Naive thymus-derived CD4-positive, alpha-beta T cell (primary cell): ENCODE measurements around the gene TGFB2. TPM values are rescaled to one million over a fixed set of nuclear protein-coding genes. Genes with fewer than 3 reads are reported as not detected.

Experiments
- ATAC-seq: fragments of 150-1000 bp; cut with Tn5 transposase; 2 replicates; pipeline ENCODE4 v1.10.0; 2021; ENCODE audit warnings: mild to moderate bottlenecking, moderate library complexity
- CTCF ChIA-PET: fragments of 350-600 bp; sonication (Branson Sonifier 250); formaldehyde crosslinking; loops from one replicate; lab custom pipeline; 2021; ENCODE audit warnings: antibody characterized with exemption; lab: Charles Lee
- POLR2A ChIA-PET: fragments of 350-600 bp; sonication (Branson Sonifier 250); formaldehyde crosslinking; loops from one replicate; lab custom pipeline; 2021; ENCODE audit warnings: antibody characterized with exemption, inconsistent platforms; lab: Charles Lee
- DNase-seq, 9 donors: peaks; one replicate each; pipeline versions ENCODE4 v3.0.0 to v3.0.0-alpha.2; 2020 to 2022; ENCODE audit warnings: mixed read lengths in 1 of 9
- H3K27ac ChIP-seq: one replicate; pipeline ENCODE4 v1.7.0; 2013; ENCODE audit warnings: mild to moderate bottlenecking, low read depth, low read length, moderate library complexity
- H3K27me3 ChIP-seq, 2 donors: one replicate each; pipeline ENCODE4 v1.7.0; 2013; ENCODE audit warnings: low read length in 2 of 2, mild to moderate bottlenecking in 2 of 2, moderate library complexity in 2 of 2; ENCODE audit not compliant: control insufficient read depth in 2 of 2, insufficient read depth in 2 of 2
- H3K36me3 ChIP-seq, 3 experiments: 1 replicate in 2 of 3; 2 replicates in 1 of 3; pipeline ENCODE4 v1.7.0; 2013; ENCODE audit warnings: low read length in 3 of 3, mild to moderate bottlenecking in 3 of 3, moderate library complexity in 1 of 3; ENCODE audit not compliant: insufficient read depth in 3 of 3, control insufficient read depth in 2 of 3
- H3K4me1 ChIP-seq, 2 donors: one replicate each; pipeline ENCODE4 v1.7.0; 2013; ENCODE audit warnings: low read length in 2 of 2, mild to moderate bottlenecking in 2 of 2, moderate library complexity in 1 of 2; ENCODE audit not compliant: control insufficient read depth in 2 of 2, insufficient read depth in 2 of 2
- H3K4me3 ChIP-seq: 2 replicates; pipeline ENCODE4 v1.7.0; 2013; ENCODE audit warnings: mild to moderate bottlenecking, low read length
- H3K9me3 ChIP-seq, 3 experiments: 1 replicate in 2 of 3; 2 replicates in 1 of 3; pipeline ENCODE4 v1.7.0; 2013; ENCODE audit warnings: low read length in 3 of 3; ENCODE audit not compliant: control insufficient read depth in 2 of 3
- H3K27ac Mint-ChIP-seq, 9 donors: one replicate each; pipeline ENCODE4 v1.8.0; 2020 to 2022; ENCODE audit warnings: mixed read lengths in 9 of 9, mild to moderate bottlenecking in 8 of 9, moderate library complexity in 5 of 9, inconsistent platforms in 2 of 9
- H3K27me3 Mint-ChIP-seq, 5 donors: one replicate each; pipeline ENCODE4 v1.8.0; 2021 to 2022; ENCODE audit warnings: mixed read lengths in 5 of 5, mild to moderate bottlenecking in 1 of 5
- H3K36me3 Mint-ChIP-seq, 5 donors: one replicate each; pipeline ENCODE4 v1.8.0; 2020 to 2022; ENCODE audit warnings: mixed read lengths in 5 of 5, mild to moderate bottlenecking in 3 of 5, inconsistent platforms in 1 of 5
- H3K4me1 Mint-ChIP-seq, 7 donors: one replicate each; pipeline ENCODE4 v1.8.0; 2020 to 2022; ENCODE audit warnings: mixed read lengths in 7 of 7, mild to moderate bottlenecking in 3 of 7, inconsistent platforms in 1 of 7
- H3K4me3 Mint-ChIP-seq, 10 donors: one replicate each; pipeline ENCODE4 v1.8.0; 2020 to 2022; ENCODE audit warnings: mild to moderate bottlenecking in 10 of 10, mixed read lengths in 10 of 10, moderate library complexity in 6 of 10, inconsistent platforms in 2 of 10
- H3K9me3 Mint-ChIP-seq, 11 donors: one replicate each; pipeline ENCODE4 v1.8.0; 2020 to 2022; ENCODE audit warnings: mixed read lengths in 11 of 11, mild to moderate bottlenecking in 4 of 11, inconsistent platforms in 1 of 11, moderate library complexity in 1 of 11
- intact Hi-C, 2 donors: fragments of 100-400 bp; cut with micrococcal nuclease; formaldehyde crosslinking; loops; one replicate each; pipeline ENCODE4 v1.15.1; 2023
- polyA plus RNA-seq, 2 donors: library from polyadenylated mRNA; unstranded; fragments of 300-500 nt; fragmentation: Illumina TruSeq; gene quantifications; one replicate each; pipeline ENCODE4 v1.2.3, GENCODE V29; 2021
- total RNA-seq, 6 experiments: library from RNA in 5 of 6; stranded (reverse) in 5 of 6; gene quantifications; 1 replicate in 5 of 6; 2 replicates in 1 of 6; pipeline ENCODE4 v1.2.3 and lab custom pipeline; 2021 to 2026

The TGFB2 gene
- total and polyA plus RNA-seq, 7 experiments from 2014 or later, result not detected

- intact Hi-C loops, result no loop called here
- POLR2A ChIA-PET, result no interaction called here
- Mint-ChIP-seq H3K36me3 (peaks cover 0 to 35% (median 11%) of the 10 kb centered on the region in 5 donors), H3K4me1 (peaks cover 0 to 3% (median 0%) of the 10 kb centered on the region in 7 donors), H3K9me3 (peaks cover 0 to 3% (median 0%) of the 10 kb centered on the region in 11 donors), H3K27ac (peak overlapping the region in 1 of 9 donors; percentile 13), H3K4me3 (no peak overlapping the region), H3K27me3 (no peaks in the 10 kb centered on the region)
- Histone ChIP-seq H3K36me3 (peaks cover 0 to 14% (median 0%) of the 10 kb centered on the region in 3 experiments), H3K4me3 (no peak overlapping the region), H3K27ac (no peak overlapping the region), H3K27me3 (no peaks in the 10 kb centered on the region), H3K4me1 (no peaks in the 10 kb centered on the region), H3K9me3 (no peaks in the 10 kb centered on the region)
- CTCF ChIA-PET, result no interaction called here
- ATAC-seq (no peak), DNase-seq (no peak)
Measured at GRCh38 chr1:218328769-218329168, 16.4 kb upstream of the TGFB2 start.

- peak; percentile 73 for ATAC-seq
- CTCF ChIA-PET, result interaction anchor here (0.6 to 1.1 kb wide), 3 partner anchors 9 to 1449 kb away, joined by 3 read pairs; no protein-coding TSS in a partner anchor
Measured at GRCh38 chr1:218330043-218330623, 15.0 kb upstream of the TGFB2 start.

GRCh38 chr1:218332416-218332815 lies 12.7 kb upstream of the TGFB2 start:
- Mint-ChIP-seq H3K27me3 (no peaks in the 10 kb centered on the region), H3K27ac (no peak overlapping the region), H3K36me3 (peaks cover 0 to 27% (median 10%) of the 10 kb centered on the region in 5 donors), H3K4me1 (no peaks in the 10 kb centered on the region), H3K4me3 (no peak overlapping the region), H3K9me3 (peaks cover 0 to 2% (median 0%) of the 10 kb centered on the region in 11 donors)
- no peak overlapping the region for H3K4me3 ChIP-seq
- DNase-seq (no peak), ATAC-seq (no peak)
- no peaks in the 10 kb centered on the region for H3K27me3 ChIP-seq
- H3K9me3 ChIP-seq, result no peaks in the 10 kb centered on the region
- POLR2A ChIA-PET, result no interaction called here
- H3K27ac ChIP-seq, result no peak overlapping the region
- CTCF ChIA-PET, result no interaction called here
- no peaks in the 10 kb centered on the region for H3K4me1 ChIP-seq
- peaks cover 0 to 3% (median 0%) of the 10 kb centered on the region in 3 experiments for H3K36me3 ChIP-seq
- intact Hi-C loops, result loop anchor here in 1 of 2 donors (5.0 kb wide), 2 partner anchors 1330 to 1480 kb away; no protein-coding TSS in a partner anchor

More at GRCh38 chr1:218330043-218330623, 15.0 kb upstream of the TGFB2 start:
- Histone ChIP-seq H3K27me3 (no peaks in the 10 kb centered on the region), H3K4me1 (no peaks in the 10 kb centered on the region), H3K9me3 (no peaks in the 10 kb centered on the region), H3K4me3 (no peak overlapping the region), H3K27ac (no peak overlapping the region), H3K36me3 (peaks cover 0 to 3% (median 0%) of the 10 kb centered on the region in 3 experiments)
- H3K9me3 Mint-ChIP-seq, result peaks cover 0 to 3% (median 0%) of the 10 kb centered on the region in 11 donors
- POLR2A ChIA-PET, result no interaction called here
- H3K36me3 Mint-ChIP-seq, result peaks cover 0 to 30% (median 16%) of the 10 kb centered on the region in 5 donors
- no peaks in the 10 kb centered on the region for H3K27me3 Mint-ChIP-seq
- intact Hi-C loops, result loop anchor here (1.0 to 5.0 kb wide), 7 partner anchors 21 to 1482 kb away; no protein-coding TSS in a partner anchor
- peaks cover 0 to 3% (median 0%) of the 10 kb centered on the region in 7 donors for H3K4me1 Mint-ChIP-seq
- DNase-seq, result peak in 4 of 9 donors; percentile 17 to 41 (median 32)
- no peak overlapping the region for H3K4me3 Mint-ChIP-seq
- H3K27ac Mint-ChIP-seq, result no peak overlapping the region

GRCh38 chr1:218336328-218336727 lies 8.8 kb upstream of the TGFB2 start:
- Mint-ChIP-seq H3K27ac (no peak overlapping the region), H3K9me3 (no peaks in the 10 kb centered on the region), H3K27me3 (peaks cover 0 to 4% (median 0%) of the 10 kb centered on the region in 5 donors), H3K4me3 (no peak overlapping the region), H3K4me1 (no peaks in the 10 kb centered on the region), H3K36me3 (peaks cover 0 to 27% (median 16%) of the 10 kb centered on the region in 5 donors)
- CTCF ChIA-PET, result no interaction called here
- no peaks in the 10 kb centered on the region for H3K27me3 ChIP-seq
- DNase-seq (no peak), ATAC-seq (no peak)
- no peaks in the 10 kb centered on the region for H3K9me3 ChIP-seq
- no peaks in the 10 kb centered on the region for H3K4me1 ChIP-seq
- intact Hi-C loops, result no loop called here
- H3K36me3 ChIP-seq, result peaks cover 0 to 3% (median 0%) of the 10 kb centered on the region in 3 experiments
- no peak overlapping the region for H3K27ac ChIP-seq
- POLR2A ChIA-PET, result no interaction called here
- H3K4me3 ChIP-seq, result no peak overlapping the region

- ATAC-seq, result no peak
- H3K9me3 Mint-ChIP-seq, result no peaks in the 10 kb centered on the region
- H3K27me3 Mint-ChIP-seq, result peaks cover 0 to 16% (median 9%) of the 10 kb centered on the region in 5 donors
- H3K4me3 Mint-ChIP-seq, result no peak overlapping the region
- no peaks in the 10 kb centered on the region for H3K9me3 ChIP-seq
- no peak overlapping the region for H3K27ac Mint-ChIP-seq
- no peak overlapping the region for H3K4me3 ChIP-seq
- no peaks in the 10 kb centered on the region for H3K4me1 Mint-ChIP-seq
- H3K4me1 ChIP-seq, result peaks cover 0 to 3% of the 10 kb centered on the region in 2 donors
- H3K27ac ChIP-seq, result no peak overlapping the region
- H3K27me3 ChIP-seq, result peaks cover 0 to 3% of the 10 kb centered on the region in 2 donors
- DNase-seq, result no peak
- POLR2A ChIA-PET, result interaction anchor here (0.6 kb wide), 1 partner anchor 21 kb away, joined by 4 read pairs; no protein-coding TSS in a partner anchor
- CTCF ChIA-PET, result interaction anchor here (0.6 to 1.3 kb wide), 2 partner anchors 10 to 17 kb away, joined by 3 to 4 read pairs; no protein-coding TSS in a partner anchor
- peaks cover 0 to 3% (median 0%) of the 10 kb centered on the region in 3 experiments for H3K36me3 ChIP-seq
- H3K36me3 Mint-ChIP-seq, result peaks cover 0 to 39% (median 13%) of the 10 kb centered on the region in 5 donors
- intact Hi-C loops, result loop anchor here in 1 of 2 donors (1.0 kb wide), 1 partner anchor 12 kb away; no protein-coding TSS in a partner anchor
Measured at GRCh38 chr1:218339267-218339831, 5.8 kb upstream of the TGFB2 start.

- POLR2A ChIA-PET, result no interaction called here
- intact Hi-C loops, result loop anchor here in 1 of 2 donors (10.0 kb wide), 1 partner anchor 833 kb away; the partner anchor contains the start of gene LYPLAL1
- no peaks in the 10 kb centered on the region for H3K9me3 ChIP-seq
Measured at GRCh38 chr1:218341325-218341724, 3.8 kb upstream of the TGFB2 start.

More at GRCh38 chr1:218341325-218341724, 3.8 kb upstream of the TGFB2 start:
- H3K27me3 Mint-ChIP-seq, result peaks cover 4 to 19% (median 12%) of the 10 kb centered on the region in 5 donors
- no peak overlapping the region for H3K4me3 ChIP-seq
- DNase-seq, result no peak
- no peak overlapping the region for H3K4me3 Mint-ChIP-seq
- peaks cover 0 to 30% (median 13%) of the 10 kb centered on the region in 5 donors for H3K36me3 Mint-ChIP-seq
- H3K4me1 Mint-ChIP-seq, result peaks cover 3 to 5% (median 4%) of the 10 kb centered on the region in 7 donors
- H3K27ac ChIP-seq, result no peak overlapping the region
- peaks cover 0 to under 1% (median 0%) of the 10 kb centered on the region in 3 experiments for H3K36me3 ChIP-seq
- CTCF ChIA-PET, result no interaction called here
- H3K27me3 ChIP-seq, result peaks cover 0 to 3% of the 10 kb centered on the region in 2 donors
- no peaks in the 10 kb centered on the region for H3K9me3 Mint-ChIP-seq
- H3K27ac Mint-ChIP-seq, result no peak overlapping the region
- no peak for ATAC-seq
- H3K4me1 ChIP-seq, result peaks cover 4 to 16% of the 10 kb centered on the region in 2 donors
